H1 (cell line): ENCODE measurements around the gene SHISA8. TPM values are rescaled to one million over a fixed set of nuclear protein-coding genes. Genes with fewer than 3 reads are reported as not detected.

ENCODE experiments used
- ATF2 ChIP-seq: IDR thresholded peaks from 2 replicates; pipeline ENCODE4 v1.6.1; 2012; ENCODE audit warnings: low read length, inconsistent platforms
- MAX ChIP-seq: IDR thresholded peaks from 2 replicates; pipeline ENCODE4 v1.6.1; 2012; ENCODE audit warnings: inconsistent platforms
- POLR2A ChIP-seq, 2 experiments: IDR thresholded peaks; 1 replicate in 1 of 2; 2 replicates in 1 of 2; pipeline ENCODE4 v1.6.1; 2011; ENCODE audit warnings: low read depth in 2 of 2, low read length in 2 of 2, mild to moderate bottlenecking in 2 of 2; ENCODE audit errors: control extremely low read depth in 1 of 2
- RBBP5 ChIP-seq: IDR thresholded peaks from 2 replicates; pipeline ENCODE4 v1.7.1; 2012; ENCODE audit warnings: low read depth, mild to moderate bottlenecking, inconsistent platforms, low read length, moderate library complexity, borderline replicate concordance
- SAP30 ChIP-seq: fragments of 300-600 bp; sonication (generic); IDR thresholded peaks from 2 replicates; pipeline ENCODE4 v1.7.1; 2012; ENCODE audit warnings: low read length, moderate library complexity, mild to moderate bottlenecking, inconsistent platforms; ENCODE audit not compliant: insufficient read depth, insufficient replicate concordance
- SP1 ChIP-seq: IDR thresholded peaks from 2 replicates; pipeline ENCODE4 v1.6.1; 2011; ENCODE audit warnings: low read depth, low read length
- SRF ChIP-seq: IDR thresholded peaks from 2 replicates; pipeline ENCODE4 v1.6.1; 2011; ENCODE audit warnings: mild to moderate bottlenecking, low read depth, low read length, moderate library complexity
- polyA plus RNA-seq, 7 experiments: library from polyadenylated mRNA; depleted of rRNA in 3 of 7; stranded (reverse) in 5 of 7; unstranded in 2 of 7; fragments of >200 nt in 5 of 7; fragments of 200-250 nt in 2 of 7; gene quantifications; 1 replicate in 5 of 7; 2 replicates in 1 of 7; 4 replicates in 1 of 7; pipeline versions ENCODE4 v1.2.1 to v1.2.3, GENCODE V29; 2011 to 2013; ENCODE audit warnings: missing spikeins in 2 of 7, mixed read lengths in 2 of 7
- total RNA-seq: library from RNA; stranded (reverse); fragmentation: NEBNext Ultra II Directional; extraction: Animal tissue kit (Norgen Biotek cat#: 25700); gene quantifications from 2 replicates; pipeline ENCODE4 v1.2.1, GENCODE V29; 2021

The SHISA8 gene
- total and polyA plus RNA-seq, 2 of the 8 experiments (the other 6 are each of a cell fraction or from before 2014, with no cell fraction given): 0.14 to 0.89 TPM

GRCh38 chr22:41919357-41920224, 4.7 kb upstream of the SHISA8 start (continued):
- TF ChIP-seq SRF: no peak
- TF ChIP-seq SAP30: no peak
- 0 out of 2 replicates have a peak, but pooled peaks have one; percentile 20 for TF ChIP-seq SP1
- no peak for TF ChIP-seq ATF2
- TF ChIP-seq RBBP5: peak; percentile 26; the same call in 1 of the 2 replicates
- peak in 1 of 2 experiments; percentile 36; a peak in 1 of 3 replicates for TF ChIP-seq POLR2A (IDR thresholded peaks at IDR 0.05; ENCODE audit: control extremely low read depth in 1 of 2, low read depth in 2 of 2, low read length in 2 of 2)
- peak; percentile 44; the same call in 1 of the 2 replicates for TF ChIP-seq MAX
